OCI-LY1 (cell line): ENCODE results near the gene ITPRID2.

Source experiments
- H2AFZ ChIP-seq: fragments of 200-600 bp; sonication (generic), shearing (Covaris generic); 2 replicates; pipeline ENCODE4 v1.6.0; 2014; ENCODE audit warnings: antibody characterized with exemption, mild to moderate bottlenecking, low read length
- H3F3A ChIP-seq: fragments of 200-600 bp; sonication (generic), shearing (Covaris generic); 2 replicates; pipeline ENCODE4 v1.6.0; 2014; ENCODE audit warnings: mild to moderate bottlenecking, antibody characterized with exemption, low read length, moderate library complexity; ENCODE audit not compliant: insufficient read depth
- H3K27ac ChIP-seq: fragments of 200-600 bp; sonication (generic); 2 replicates; pipeline ENCODE4 v1.5.1; 2014; ENCODE audit warnings: low read length, mixed run types, mild to moderate bottlenecking, low read depth; ENCODE audit not compliant: poor library complexity, severe bottlenecking
- H3K27me3 ChIP-seq: fragments of 200-600 bp; sonication (generic); 2 replicates; pipeline ENCODE4 v1.6.0; 2014; ENCODE audit warnings: antibody characterized with exemption, mild to moderate bottlenecking, low read length, moderate library complexity; ENCODE audit not compliant: insufficient read depth
- H3K36me3 ChIP-seq: fragments of 200-600 bp; sonication (generic); 2 replicates; pipeline ENCODE4 v1.6.1; 2014; ENCODE audit warnings: mild to moderate bottlenecking, antibody characterized with exemption, low read length, moderate library complexity, mixed read lengths; ENCODE audit not compliant: insufficient read depth
- H3K4me1 ChIP-seq: fragments of 200-600 bp; sonication (generic); 2 replicates; pipeline ENCODE4 v1.5.1; 2014; ENCODE audit warnings: mild to moderate bottlenecking, low read length, moderate library complexity; ENCODE audit not compliant: insufficient read depth, severe bottlenecking
- H3K4me2 ChIP-seq: fragments of 200-600 bp; sonication (generic), shearing (Covaris generic); 2 replicates; pipeline ENCODE4 v1.6.1; 2014; ENCODE audit warnings: low read length
- H3K4me3 ChIP-seq: fragments of 200-600 bp; sonication (generic); 2 replicates; pipeline ENCODE4 v1.5.1; 2014; ENCODE audit warnings: low read length, low read depth, mild to moderate bottlenecking, mixed read lengths; ENCODE audit not compliant: poor library complexity, severe bottlenecking
- H3K79me2 ChIP-seq: fragments of 200-600 bp; shearing (Covaris generic); 2 replicates; pipeline ENCODE4 v1.6.1; 2016; ENCODE audit warnings: mixed run types, low read length, mixed read lengths; ENCODE audit not compliant: insufficient read depth
- H3K9ac ChIP-seq: fragments of 200-600 bp; sonication (generic), shearing (Covaris generic); 2 replicates; pipeline ENCODE4 v1.6.1; 2014; ENCODE audit warnings: mild to moderate bottlenecking, low read length, mixed read lengths
- H3K9me2 ChIP-seq: fragments of 200-600 bp; sonication (generic), shearing (Covaris generic); 2 replicates; pipeline ENCODE4 v1.6.1; 2014; ENCODE audit warnings: low read depth, mild to moderate bottlenecking, low read length, mixed read lengths
- H3K9me3 ChIP-seq: fragments of 200-600 bp; shearing (Covaris generic); 2 replicates; pipeline ENCODE4 v1.6.1; 2014; ENCODE audit warnings: low read length, mixed read lengths
- H4K20me1 ChIP-seq: fragments of 200-600 bp; sonication (generic), shearing (Covaris generic); 2 replicates; pipeline ENCODE4 v1.6.0; 2016; ENCODE audit warnings: mild to moderate bottlenecking, low read length; ENCODE audit not compliant: insufficient read depth
- CTCF ChIP-seq: fragments of 200-600 bp; sonication (generic), shearing (Covaris generic); IDR thresholded peaks from 2 replicates; pipeline ENCODE4 v1.5.1; 2017; ENCODE audit warnings: mild to moderate bottlenecking, antibody characterized with exemption, low read length, moderate library complexity, mixed read lengths
- EZH2 ChIP-seq: fragments of 200-600 bp; sonication (generic), shearing (Covaris generic); IDR thresholded peaks from 2 replicates; pipeline ENCODE4 v1.8.0; 2017; ENCODE audit warnings: borderline replicate concordance, mixed run types, mild to moderate bottlenecking, antibody characterized with exemption, low read length, moderate library complexity, mixed read lengths

The ITPRID2 gene

GRCh38 chr2:181894381-181894780 lies 2.9 kb downstream of the ITPRID2 start:
- Histone ChIP-seq H3K36me3 (peaks cover 6% of the 10 kb centered on the region; the same call in 1 of the 2 replicates), H3K4me1 (peaks cover 34% of the 10 kb centered on the region), H3K79me2 (no peaks in the 10 kb centered on the region), H3K27ac (no peak overlapping the region), H3K4me2 (peak overlapping the region; percentile 79; the same call in 1 of the 2 replicates), H3K9me3 (no peaks in the 10 kb centered on the region), H3F3A (no peaks in the 10 kb centered on the region), H2AFZ (no peak overlapping the region), H4K20me1 (no peaks in the 10 kb centered on the region), H3K9me2 (no peaks in the 10 kb centered on the region), H3K9ac (no peak overlapping the region), H3K27me3 (no peaks in the 10 kb centered on the region), H3K4me3 (no peak overlapping the region)
- no peak for TF ChIP-seq CTCF
- no peak for TF ChIP-seq EZH2

GRCh38 chr2:181895818-181896217 lies 4.3 kb downstream of the ITPRID2 start:
- peaks cover 32% of the 10 kb centered on the region for H3K4me1 ChIP-seq
- no peaks in the 10 kb centered on the region for H3F3A ChIP-seq
- no peak overlapping the region for H3K9ac ChIP-seq
- TF ChIP-seq EZH2 (no peak), CTCF (no peak)
- H3K4me2 ChIP-seq: no peak overlapping the region
- H2AFZ ChIP-seq: no peak overlapping the region
- no peak overlapping the region for H3K27ac ChIP-seq
- no peaks in the 10 kb centered on the region for H3K79me2 ChIP-seq
- no peaks in the 10 kb centered on the region for H4K20me1 ChIP-seq
- H3K4me3 ChIP-seq: no peak overlapping the region
- H3K9me2 ChIP-seq: no peaks in the 10 kb centered on the region
- H3K27me3 ChIP-seq: no peaks in the 10 kb centered on the region
- peaks cover 20% of the 10 kb centered on the region; the same call in 1 of the 2 replicates for H3K36me3 ChIP-seq
- H3K9me3 ChIP-seq: no peaks in the 10 kb centered on the region

- no peak for TF ChIP-seq CTCF
- TF ChIP-seq EZH2: no peak
- H3F3A ChIP-seq: no peaks in the 10 kb centered on the region
- H4K20me1 ChIP-seq: no peaks in the 10 kb centered on the region
- H3K4me2 ChIP-seq: no peak overlapping the region
- H3K9me3 ChIP-seq: no peaks in the 10 kb centered on the region
- no peak overlapping the region for H3K27ac ChIP-seq
- no peak overlapping the region for H3K9ac ChIP-seq
- H3K79me2 ChIP-seq: no peaks in the 10 kb centered on the region
- no peak overlapping the region for H3K4me3 ChIP-seq
- peaks cover 28% of the 10 kb centered on the region for H3K4me1 ChIP-seq
- H3K27me3 ChIP-seq: no peaks in the 10 kb centered on the region
- peaks cover 25% of the 10 kb centered on the region; the same call in 1 of the 2 replicates for H3K36me3 ChIP-seq
- no peaks in the 10 kb centered on the region for H3K9me2 ChIP-seq
- no peak overlapping the region for H2AFZ ChIP-seq
Observed at GRCh38 chr2:181896286-181896685, 4.8 kb downstream of the ITPRID2 start.
